ENCODE results near the gene WDR44. TPM values are rescaled to one million over a fixed set of nuclear protein-coding genes. Genes with fewer than 3 reads are reported as not detected.

WDR44 gene
- total and polyA plus RNA-seq, 2 donors (not counting 1 experiment from before 2014, with no cell fraction given), result 4.1 to 24.4 TPM

- no peak overlapping the region for H3K4me2 ChIP-seq (replicated peaks; ENCODE audit: low read depth, low read length, poor library complexity, severe bottlenecking)
- intact Hi-C loops (cut with micrococcal nuclease), result no loop called here
- H3K9me3 ChIP-seq (ENCODE audit: control extremely low read depth in 1 of 3, control insufficient read depth in 2 of 3, insufficient read depth in 1 of 3, low read length in 2 of 3), result no peaks in the 10 kb centered on the region
- H3K36me3 ChIP-seq (replicated peaks in 1 of 2; ENCODE audit: control extremely low read depth in 1 of 2, control insufficient read depth in 1 of 2, extremely low read depth in 1 of 2, insufficient read depth in 2 of 2, low read length in 1 of 2), result peaks cover 0 to 33% of the 10 kb centered on the region in 2 experiments
- no peak overlapping the region for H3K9ac ChIP-seq (ENCODE audit: low read length)
- Mint-ChIP-seq H3K27me3 (no peaks in the 10 kb centered on the region), H3K9me3 (ENCODE audit: insufficient read depth) (no peaks in the 10 kb centered on the region), H3K4me3 (no peak overlapping the region), H3K27ac (no peak overlapping the region), H3K4me1 (no peaks in the 10 kb centered on the region)
- no peak for DNase-seq
- no peak overlapping the region for H3K4me3 ChIP-seq (ENCODE audit: control extremely low read depth in 1 of 5, extremely low read depth in 1 of 5, insufficient read depth in 1 of 5, low read depth in 2 of 5, low read length in 4 of 5)
- no peaks in the 10 kb centered on the region for H4K20me1 ChIP-seq (ENCODE audit: control insufficient read depth, insufficient read depth, low read length, poor library complexity, severe bottlenecking)
- no peak overlapping the region for H2AFZ ChIP-seq (ENCODE audit: insufficient read depth, low read depth, low read length, poor library complexity, severe bottlenecking)
- H3K4me1 ChIP-seq (ENCODE audit: control insufficient read depth in 2 of 2, insufficient read depth in 2 of 2, low read length in 2 of 2), result no peaks in the 10 kb centered on the region
- TF ChIP-seq, protein P1, sequence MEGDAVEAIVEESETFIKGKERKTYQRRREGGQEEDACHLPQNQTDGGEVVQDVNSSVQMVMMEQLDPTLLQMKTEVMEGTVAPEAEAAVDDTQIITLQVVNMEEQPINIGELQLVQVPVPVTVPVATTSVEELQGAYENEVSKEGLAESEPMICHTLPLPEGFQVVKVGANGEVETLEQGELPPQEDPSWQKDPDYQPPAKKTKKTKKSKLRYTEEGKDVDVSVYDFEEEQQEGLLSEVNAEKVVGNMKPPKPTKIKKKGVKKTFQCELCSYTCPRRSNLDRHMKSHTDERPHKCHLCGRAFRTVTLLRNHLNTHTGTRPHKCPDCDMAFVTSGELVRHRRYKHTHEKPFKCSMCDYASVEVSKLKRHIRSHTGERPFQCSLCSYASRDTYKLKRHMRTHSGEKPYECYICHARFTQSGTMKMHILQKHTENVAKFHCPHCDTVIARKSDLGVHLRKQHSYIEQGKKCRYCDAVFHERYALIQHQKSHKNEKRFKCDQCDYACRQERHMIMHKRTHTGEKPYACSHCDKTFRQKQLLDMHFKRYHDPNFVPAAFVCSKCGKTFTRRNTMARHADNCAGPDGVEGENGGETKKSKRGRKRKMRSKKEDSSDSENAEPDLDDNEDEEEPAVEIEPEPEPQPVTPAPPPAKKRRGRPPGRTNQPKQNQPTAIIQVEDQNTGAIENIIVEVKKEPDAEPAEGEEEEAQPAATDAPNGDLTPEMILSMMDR (IDR thresholded peaks at IDR 0.05), result no peak
- TF ChIP-seq EZH2 (IDR thresholded peaks at IDR 0.05; ENCODE audit: borderline replicate concordance, insufficient read depth, low read depth, low read length, poor library complexity, severe bottlenecking), result no peak
- H3K27ac ChIP-seq (ENCODE audit: low read length in 2 of 2), result no peak overlapping the region
- no peaks in the 10 kb centered on the region for H3K27me3 ChIP-seq (replicated peaks in 1 of 4; ENCODE audit: control extremely low read depth in 1 of 4, control insufficient read depth in 3 of 4, insufficient read depth in 4 of 4, low read length in 3 of 4)
- WGBS (ENCODE audit: insufficient coverage), result no CpG with 5 or more reads among the region's 5 CpGs
- CTCF ChIA-PET, result no interaction called here
- POLR2A ChIA-PET, result no interaction called here
- H3K79me2 ChIP-seq (ENCODE audit: control insufficient read depth, insufficient read depth, low read length), result no peaks in the 10 kb centered on the region
- ATAC-seq (ENCODE audit: low read depth), result no peak
Measured at GRCh38 chrX:118432799-118433198, 86.9 kb downstream of the WDR44 start.

- Histone ChIP-seq H3K4me2 (replicated peaks; ENCODE audit: low read depth, low read length, poor library complexity, severe bottlenecking) (no peak overlapping the region), H3K36me3 (replicated peaks in 1 of 2; ENCODE audit: control extremely low read depth in 1 of 2, control insufficient read depth in 1 of 2, extremely low read depth in 1 of 2, insufficient read depth in 2 of 2, low read length in 1 of 2) (peaks cover 0 to 36% of the 10 kb centered on the region in 2 experiments), H3K9me3 (ENCODE audit: control extremely low read depth in 1 of 3, control insufficient read depth in 2 of 3, insufficient read depth in 1 of 3, low read length in 2 of 3) (no peaks in the 10 kb centered on the region), H3K4me1 (ENCODE audit: control insufficient read depth in 2 of 2, insufficient read depth in 2 of 2, low read length in 2 of 2) (no peaks in the 10 kb centered on the region), H4K20me1 (ENCODE audit: control insufficient read depth, insufficient read depth, low read length, poor library complexity, severe bottlenecking) (no peaks in the 10 kb centered on the region), H3K4me3 (ENCODE audit: control extremely low read depth in 1 of 5, extremely low read depth in 1 of 5, insufficient read depth in 1 of 5, low read depth in 2 of 5, low read length in 4 of 5) (no peak overlapping the region), H3K79me2 (ENCODE audit: control insufficient read depth, insufficient read depth, low read length) (no peaks in the 10 kb centered on the region), H3K9ac (ENCODE audit: low read length) (no peak overlapping the region), H3K27ac (ENCODE audit: low read length in 2 of 2) (no peak overlapping the region), H2AFZ (ENCODE audit: insufficient read depth, low read depth, low read length, poor library complexity, severe bottlenecking) (no peak overlapping the region), H3K27me3 (replicated peaks in 1 of 4; ENCODE audit: control extremely low read depth in 1 of 4, control insufficient read depth in 3 of 4, insufficient read depth in 4 of 4, low read length in 3 of 4) (no peaks in the 10 kb centered on the region)
- Mint-ChIP-seq H3K9me3 (ENCODE audit: insufficient read depth) (no peaks in the 10 kb centered on the region), H3K4me1 (no peaks in the 10 kb centered on the region), H3K27me3 (no peaks in the 10 kb centered on the region), H3K27ac (no peak overlapping the region), H3K4me3 (no peak overlapping the region)
- WGBS (ENCODE audit: insufficient coverage), result no CpG with 5 or more reads among the region's 1 CpG
- ATAC-seq (ENCODE audit: low read depth), result no peak
- DNase-seq, result no peak
- POLR2A ChIA-PET, result no interaction called here
- no peak for TF ChIP-seq EZH2 (IDR thresholded peaks at IDR 0.05; ENCODE audit: borderline replicate concordance, insufficient read depth, low read depth, low read length, poor library complexity, severe bottlenecking)
- TF ChIP-seq, protein P1 (IDR thresholded peaks at IDR 0.05), result no peak
- intact Hi-C loops (cut with micrococcal nuclease), result no loop called here
- CTCF ChIA-PET, result no interaction called here
Measured at GRCh38 chrX:118437283-118437682, 91.4 kb downstream of the WDR44 start.
